ENCODE data around the gene ATP8B3. TPM values are rescaled to one million over a fixed set of nuclear protein-coding genes. Genes with fewer than 3 reads are reported as not detected.
"Not testable (repeated sequence)": the region's sequence is repeated elsewhere in the genome, so short reads cannot be mapped to it uniquely, and the experiment has no call there.

ATP8B3 gene
- total RNA-seq, 1 donor from 2014 or later = 0.69 TPM

DNA sequence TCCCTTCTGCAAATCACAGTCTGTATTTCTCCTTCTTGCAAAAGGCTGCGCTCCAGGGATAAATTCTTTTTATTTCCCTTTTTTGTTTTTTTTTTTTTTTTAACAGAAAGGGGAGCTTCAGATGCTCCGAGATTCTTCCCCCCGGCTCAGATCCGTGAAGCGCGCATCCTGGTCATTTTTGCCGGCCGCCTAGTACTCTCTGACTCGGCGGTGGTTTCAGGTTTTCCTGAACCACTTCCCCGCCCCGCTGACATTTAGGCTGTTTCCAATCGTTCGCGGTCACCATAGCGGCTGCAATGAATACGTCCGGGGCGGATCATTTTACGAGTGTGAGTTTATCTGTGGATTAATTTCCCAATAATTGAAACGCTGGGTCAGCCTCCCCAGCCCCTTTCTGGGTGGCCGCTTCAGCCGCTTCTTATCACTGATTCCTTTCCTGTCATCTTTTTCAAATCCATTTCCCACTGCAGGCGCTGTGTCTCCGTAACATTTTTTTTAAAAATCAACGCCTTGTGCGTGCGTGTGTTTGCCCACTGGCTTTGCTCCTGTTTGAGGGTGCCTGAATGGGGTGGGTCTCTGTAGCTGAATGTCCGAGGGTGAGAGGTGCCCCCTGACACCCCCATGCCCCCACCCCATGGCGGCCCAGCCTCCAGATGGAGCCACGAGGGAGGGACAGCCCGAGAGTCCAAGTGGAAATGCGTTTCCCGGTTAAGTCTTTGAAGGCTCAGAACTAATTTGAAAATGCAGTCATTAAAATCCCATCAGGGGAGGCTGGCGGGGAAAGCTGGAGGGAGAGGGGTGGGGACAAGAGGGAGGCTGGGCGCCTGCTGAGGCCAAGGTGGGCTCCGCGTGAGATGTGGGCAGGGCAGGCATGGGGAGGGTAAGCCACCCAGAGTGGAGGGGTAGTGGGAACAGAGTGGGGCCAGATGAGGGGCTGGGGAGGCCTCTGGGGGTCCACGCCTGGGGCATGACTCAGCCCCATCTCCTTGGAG, 48.1 kb downstream of the ATP8B3 start:
- DNase-seq (ENCODE audit: low spot score) = no peak
- peak overlapping the region; percentile 31 for H3K4me3 Mint-ChIP-seq (ENCODE audit: unreplicated experiment)
- H3K36me3 Mint-ChIP-seq (ENCODE audit: low read depth, unreplicated experiment) = no peaks in the 10 kb centered on the region
- TF ChIP-seq, protein P1, sequence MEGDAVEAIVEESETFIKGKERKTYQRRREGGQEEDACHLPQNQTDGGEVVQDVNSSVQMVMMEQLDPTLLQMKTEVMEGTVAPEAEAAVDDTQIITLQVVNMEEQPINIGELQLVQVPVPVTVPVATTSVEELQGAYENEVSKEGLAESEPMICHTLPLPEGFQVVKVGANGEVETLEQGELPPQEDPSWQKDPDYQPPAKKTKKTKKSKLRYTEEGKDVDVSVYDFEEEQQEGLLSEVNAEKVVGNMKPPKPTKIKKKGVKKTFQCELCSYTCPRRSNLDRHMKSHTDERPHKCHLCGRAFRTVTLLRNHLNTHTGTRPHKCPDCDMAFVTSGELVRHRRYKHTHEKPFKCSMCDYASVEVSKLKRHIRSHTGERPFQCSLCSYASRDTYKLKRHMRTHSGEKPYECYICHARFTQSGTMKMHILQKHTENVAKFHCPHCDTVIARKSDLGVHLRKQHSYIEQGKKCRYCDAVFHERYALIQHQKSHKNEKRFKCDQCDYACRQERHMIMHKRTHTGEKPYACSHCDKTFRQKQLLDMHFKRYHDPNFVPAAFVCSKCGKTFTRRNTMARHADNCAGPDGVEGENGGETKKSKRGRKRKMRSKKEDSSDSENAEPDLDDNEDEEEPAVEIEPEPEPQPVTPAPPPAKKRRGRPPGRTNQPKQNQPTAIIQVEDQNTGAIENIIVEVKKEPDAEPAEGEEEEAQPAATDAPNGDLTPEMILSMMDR (IDR thresholded peaks at IDR 0.05; ENCODE audit: unreplicated experiment) = no peak
- H3K27me3 Mint-ChIP-seq (ENCODE audit: unreplicated experiment) = peaks cover 34% of the 10 kb centered on the region
- no peak overlapping the region for H3K27ac Mint-ChIP-seq (ENCODE audit: unreplicated experiment)
- H3K9me3 Mint-ChIP-seq (ENCODE audit: unreplicated experiment) = no peaks in the 10 kb centered on the region
- no peaks in the 10 kb centered on the region for H3K4me1 Mint-ChIP-seq (ENCODE audit: unreplicated experiment)

DNA sequence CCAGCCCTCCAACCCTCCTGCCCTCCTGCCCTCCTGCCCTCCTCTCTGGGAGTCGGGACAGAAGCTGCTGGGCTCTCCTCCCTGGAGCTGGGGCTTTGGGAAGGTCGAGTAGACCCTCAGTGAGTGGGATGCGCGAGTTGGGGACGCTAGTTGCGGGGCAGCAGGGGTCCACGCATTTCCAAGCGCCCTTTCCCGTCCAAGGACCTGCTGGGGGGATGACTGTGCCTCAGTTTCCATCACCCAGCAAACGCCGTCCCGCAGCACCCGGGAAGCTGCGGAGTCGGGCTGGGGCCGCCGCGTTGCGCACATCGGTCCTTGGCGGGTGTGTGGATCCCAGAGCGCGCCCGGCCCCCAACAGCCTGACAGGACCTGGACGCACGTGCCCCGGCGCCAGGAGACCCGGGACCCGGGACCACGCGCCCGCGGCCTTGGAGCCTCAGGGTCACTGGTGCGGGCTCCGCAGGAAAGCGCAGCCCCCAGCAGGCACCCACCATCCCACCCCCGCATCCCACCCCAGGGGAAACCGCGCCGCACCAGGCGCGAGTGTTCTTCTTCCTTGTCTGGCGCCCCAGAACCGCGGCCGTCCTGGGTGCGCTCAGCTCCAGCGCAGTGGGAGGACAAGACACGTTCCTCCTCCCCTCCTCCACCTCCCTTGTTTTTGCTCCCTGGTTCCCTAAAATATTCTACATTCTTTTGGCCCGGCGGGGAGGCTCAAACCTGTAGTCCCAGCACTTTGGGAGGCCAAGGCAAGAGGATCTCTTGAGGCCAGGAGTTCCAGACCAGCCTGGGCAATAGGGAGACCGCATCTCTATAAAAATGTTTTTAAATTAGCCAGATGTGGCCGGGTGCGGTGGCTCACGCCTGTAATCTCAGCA, 49.6 kb downstream of the ATP8B3 start:
- Mint-ChIP-seq H3K27ac (ENCODE audit: unreplicated experiment) (no peak overlapping the region), H3K4me3 (ENCODE audit: unreplicated experiment) (no peak overlapping the region)

DNA sequence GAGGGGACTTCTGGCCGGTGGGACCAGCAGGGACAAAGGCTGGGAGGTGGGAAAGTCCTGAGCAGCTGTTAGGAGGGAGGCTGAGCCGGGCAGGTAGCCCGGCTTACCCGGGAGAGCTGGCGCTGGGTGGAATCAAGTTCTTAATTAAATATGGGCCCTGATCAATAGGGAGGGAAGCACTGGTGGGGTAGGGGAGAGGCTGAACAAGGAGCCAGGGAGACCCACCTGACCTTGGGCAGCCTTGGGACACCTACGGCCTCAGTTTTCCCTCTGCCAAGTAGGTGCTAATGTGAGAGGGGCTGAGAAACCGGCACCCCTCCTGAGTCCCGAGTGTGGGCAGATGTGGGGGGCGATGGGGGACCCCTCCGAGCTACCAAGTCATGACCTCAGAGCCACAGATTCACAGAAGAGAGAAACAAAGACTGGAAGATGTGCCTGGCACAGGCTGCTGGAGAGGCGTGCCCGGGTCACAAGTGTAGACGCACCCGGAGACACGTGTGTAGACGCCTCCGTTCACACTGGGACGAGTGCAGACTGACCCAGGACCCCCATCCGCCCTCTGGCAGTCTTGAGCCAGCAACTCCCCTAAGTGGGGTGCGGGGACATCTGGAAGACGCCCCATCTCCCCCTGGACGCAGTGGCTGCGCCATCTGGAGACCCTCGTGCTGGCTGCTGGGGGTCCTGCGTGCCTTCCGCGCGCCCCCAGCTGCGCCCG, 50.4 kb downstream of the ATP8B3 start:
- peaks cover 39% of the 10 kb centered on the region for H3K27me3 Mint-ChIP-seq (ENCODE audit: unreplicated experiment)
- H3K36me3 Mint-ChIP-seq (ENCODE audit: low read depth, unreplicated experiment) = peaks cover 3% of the 10 kb centered on the region
- TF ChIP-seq, protein P1 (IDR thresholded peaks at IDR 0.05; ENCODE audit: unreplicated experiment) = no peak
- H3K4me1 Mint-ChIP-seq (ENCODE audit: unreplicated experiment) = peaks cover 2% of the 10 kb centered on the region
- no peaks in the 10 kb centered on the region for H3K9me3 Mint-ChIP-seq (ENCODE audit: unreplicated experiment)
- no peak overlapping the region for H3K27ac Mint-ChIP-seq (ENCODE audit: unreplicated experiment)
- no peak overlapping the region for H3K4me3 Mint-ChIP-seq (ENCODE audit: unreplicated experiment)
- no peak for DNase-seq (ENCODE audit: low spot score)

More for the DNA sequence above, 49.6 kb downstream of the ATP8B3 start:
- Mint-ChIP-seq H3K36me3 (ENCODE audit: low read depth, unreplicated experiment) (no peaks in the 10 kb centered on the region), H3K27me3 (ENCODE audit: unreplicated experiment) (peaks cover 34% of the 10 kb centered on the region), H3K4me1 (ENCODE audit: unreplicated experiment) (no peaks in the 10 kb centered on the region), H3K9me3 (ENCODE audit: unreplicated experiment) (no peaks in the 10 kb centered on the region)
- no peak for DNase-seq (ENCODE audit: low spot score)
- TF ChIP-seq, protein P1 (IDR thresholded peaks at IDR 0.05; ENCODE audit: unreplicated experiment) = no peak

DNA sequence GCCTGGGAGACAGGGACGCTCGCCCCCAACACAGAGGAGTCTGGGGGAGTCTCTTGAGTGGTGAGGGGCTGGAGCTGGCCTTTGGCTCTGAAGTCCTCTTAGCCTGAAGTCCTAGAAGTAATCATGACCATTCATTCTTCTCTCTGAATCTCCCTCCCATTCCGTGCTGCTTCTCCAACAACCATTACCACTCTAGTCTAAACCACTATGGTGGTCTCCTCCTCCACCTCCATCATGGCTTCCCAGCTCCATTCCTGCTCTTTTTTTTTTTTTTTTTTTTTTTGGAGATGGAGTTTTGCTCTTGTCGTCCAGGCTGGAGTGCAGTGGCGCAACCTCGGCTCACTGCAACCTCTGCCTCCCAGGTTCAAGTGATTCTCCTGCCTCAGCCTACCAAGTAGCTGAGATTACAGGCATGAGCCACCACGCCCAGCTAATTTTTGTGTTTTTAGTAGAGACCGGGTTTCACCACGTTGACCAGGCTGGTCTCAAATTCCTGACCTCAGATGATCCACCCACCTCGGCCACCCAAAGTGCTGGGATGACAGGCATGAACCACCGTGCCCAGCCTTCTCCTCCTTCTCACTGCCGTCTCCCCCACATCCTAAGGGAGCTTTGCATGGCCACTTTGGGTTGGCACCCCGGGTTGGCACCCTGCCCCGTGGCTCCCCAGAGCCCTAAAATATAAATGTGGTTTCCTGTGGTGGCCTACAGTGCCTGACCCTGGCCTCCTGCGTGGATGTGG, 51.1 kb downstream of the ATP8B3 start:
- DNase-seq (ENCODE audit: low spot score); H3K4me1 Mint-ChIP-seq (ENCODE audit: unreplicated experiment); H3K9me3 Mint-ChIP-seq (ENCODE audit: unreplicated experiment); H3K4me3 Mint-ChIP-seq (ENCODE audit: unreplicated experiment); H3K27ac Mint-ChIP-seq (ENCODE audit: unreplicated experiment); H3K36me3 Mint-ChIP-seq (ENCODE audit: low read depth, unreplicated experiment): not testable (repeated sequence)
- H3K27me3 Mint-ChIP-seq (ENCODE audit: unreplicated experiment) = peaks cover 44% of the 10 kb centered on the region
